ENCODE measurements around the gene EZR. TPM values are rescaled to one million over a fixed set of nuclear protein-coding genes. Genes with fewer than 3 reads are reported as not detected.
A peak's percentile ranks its signal among the peaks of the same experiment; 100 is the strongest.

Gene EZR
- total RNA-seq, 4 donors from 2014 or later: 208 to 339 (median 285) TPM

DNA sequence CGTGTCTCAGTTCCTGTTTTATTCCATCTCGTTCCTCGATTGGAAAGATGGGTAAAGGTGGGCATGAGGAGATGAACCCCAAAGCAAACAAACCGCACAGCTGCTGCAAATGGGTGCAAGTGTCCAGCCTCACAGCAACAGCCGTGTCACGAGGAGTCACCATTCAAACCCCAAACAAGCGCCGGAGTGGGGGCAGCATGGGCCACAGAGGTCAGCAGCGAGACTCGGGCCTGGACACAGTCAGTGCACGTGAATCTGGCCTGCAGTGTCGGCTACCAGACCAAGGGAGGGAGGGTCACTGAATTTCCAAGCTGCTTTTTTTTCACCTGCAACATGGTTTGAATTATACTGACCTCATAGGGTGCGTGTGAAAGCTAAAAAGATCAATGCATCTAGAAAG, 63.5 kb downstream of the EZR start:
- DNase-seq: no peak
- 91 to 92% methylated on average over 11 of the region's 13 CpGs for WGBS, 2 donors
- TF ChIP-seq, protein P1, sequence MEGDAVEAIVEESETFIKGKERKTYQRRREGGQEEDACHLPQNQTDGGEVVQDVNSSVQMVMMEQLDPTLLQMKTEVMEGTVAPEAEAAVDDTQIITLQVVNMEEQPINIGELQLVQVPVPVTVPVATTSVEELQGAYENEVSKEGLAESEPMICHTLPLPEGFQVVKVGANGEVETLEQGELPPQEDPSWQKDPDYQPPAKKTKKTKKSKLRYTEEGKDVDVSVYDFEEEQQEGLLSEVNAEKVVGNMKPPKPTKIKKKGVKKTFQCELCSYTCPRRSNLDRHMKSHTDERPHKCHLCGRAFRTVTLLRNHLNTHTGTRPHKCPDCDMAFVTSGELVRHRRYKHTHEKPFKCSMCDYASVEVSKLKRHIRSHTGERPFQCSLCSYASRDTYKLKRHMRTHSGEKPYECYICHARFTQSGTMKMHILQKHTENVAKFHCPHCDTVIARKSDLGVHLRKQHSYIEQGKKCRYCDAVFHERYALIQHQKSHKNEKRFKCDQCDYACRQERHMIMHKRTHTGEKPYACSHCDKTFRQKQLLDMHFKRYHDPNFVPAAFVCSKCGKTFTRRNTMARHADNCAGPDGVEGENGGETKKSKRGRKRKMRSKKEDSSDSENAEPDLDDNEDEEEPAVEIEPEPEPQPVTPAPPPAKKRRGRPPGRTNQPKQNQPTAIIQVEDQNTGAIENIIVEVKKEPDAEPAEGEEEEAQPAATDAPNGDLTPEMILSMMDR (IDR thresholded peaks at IDR 0.05): no peak
- no peak for TF ChIP-seq POLR2A (IDR thresholded peaks at IDR 0.05)

GRCh38 chr6:158754738-158755137, 64.4 kb downstream of the EZR start:
- Histone ChIP-seq H3K4me1 (peaks cover 0 to 17% (median 0%) of the 10 kb centered on the region in 3 donors), H3K4me3 (no peak overlapping the region), H3K27ac (no peak overlapping the region), H3K36me3 (peaks cover 0 to 11% (median 0%) of the 10 kb centered on the region in 3 donors), H3K9me3 (no peaks in the 10 kb centered on the region), H3K27me3 (no peaks in the 10 kb centered on the region)
- intact Hi-C loops (cut with DNase I): no loop called here
- TF ChIP-seq, protein P1 (IDR thresholded peaks at IDR 0.05): no peak
- no peak for TF ChIP-seq POLR2A (IDR thresholded peaks at IDR 0.05)
- no peak for DNase-seq
- 95 to 96% methylated on average over 11 of the region's 11 CpGs for WGBS, 2 donors

More for the DNA sequence above, 63.5 kb downstream of the EZR start:
- H3K27me3 ChIP-seq: no peaks in the 10 kb centered on the region
- no peak overlapping the region for H3K27ac ChIP-seq
- no peaks in the 10 kb centered on the region for H3K9me3 ChIP-seq
- no peak overlapping the region for H3K4me3 ChIP-seq
- peaks cover 0 to 25% (median 0%) of the 10 kb centered on the region in 3 donors for H3K4me1 ChIP-seq
- intact Hi-C loops (cut with DNase I): no loop called here
- H3K36me3 ChIP-seq: peaks cover 0 to 11% (median 0%) of the 10 kb centered on the region in 3 donors

DNA sequence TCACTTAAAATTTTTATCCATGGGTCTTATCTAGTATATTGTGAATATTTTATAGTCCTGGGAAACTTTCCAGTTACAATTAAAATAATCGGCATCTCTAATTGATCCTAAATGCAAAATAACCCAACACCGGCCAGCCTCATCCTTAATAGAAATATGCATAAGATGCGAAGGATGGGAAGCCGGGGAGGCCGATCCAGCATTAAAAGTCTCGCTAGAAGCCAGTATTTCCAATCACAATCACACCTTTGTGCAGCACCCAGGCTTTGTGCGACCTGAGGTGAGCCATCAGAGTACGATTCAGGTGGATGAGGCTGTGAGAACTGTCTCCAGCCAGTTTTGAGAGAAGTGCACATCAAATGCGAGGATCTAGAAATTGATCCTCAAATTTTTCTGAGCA, 65.4 kb downstream of the EZR start:
- no peak for DNase-seq
- Histone ChIP-seq H3K27ac (no peak overlapping the region), H3K9me3 (no peaks in the 10 kb centered on the region), H3K27me3 (no peaks in the 10 kb centered on the region), H3K4me3 (no peak overlapping the region), H3K36me3 (peaks cover 0 to 11% (median 0%) of the 10 kb centered on the region in 3 donors), H3K4me1 (peaks cover 0 to 8% (median 0%) of the 10 kb centered on the region in 3 donors)
- WGBS, 2 donors: 83 to 92% methylated on average over 9 of the region's 9 CpGs
- TF ChIP-seq, protein P1 (IDR thresholded peaks at IDR 0.05): no peak
- no peak for TF ChIP-seq POLR2A (IDR thresholded peaks at IDR 0.05)
- intact Hi-C loops (cut with DNase I): no loop called here

DNA sequence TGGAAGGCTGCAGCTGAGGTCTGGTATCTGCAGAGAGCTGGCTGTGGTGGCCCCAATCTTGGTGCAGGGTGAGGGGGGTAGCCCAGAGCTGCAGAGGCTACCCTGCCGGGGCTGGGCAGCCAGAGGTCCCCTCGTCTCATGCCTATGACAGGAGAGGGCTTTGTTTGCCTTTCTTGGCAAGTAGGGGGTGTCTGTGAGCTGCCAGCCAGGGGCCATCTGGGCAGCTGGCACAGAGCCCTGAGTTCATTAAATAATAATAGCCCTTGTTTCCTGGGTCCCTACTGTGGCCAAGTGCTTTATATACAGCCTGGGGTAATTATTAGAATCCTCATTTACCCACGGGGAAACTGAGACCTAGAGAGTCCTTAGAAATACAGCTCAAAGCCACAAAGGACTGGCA, 66.6 kb downstream of the EZR start:
- TF ChIP-seq, protein P1 (IDR thresholded peaks at IDR 0.05): peak in 1 of 6 experiments; percentile 6
- no peak for TF ChIP-seq POLR2A (IDR thresholded peaks at IDR 0.05)
- Histone ChIP-seq H3K36me3 (peaks cover 0 to 8% (median 0%) of the 10 kb centered on the region in 3 donors), H3K9me3 (no peaks in the 10 kb centered on the region), H3K27ac (no peak overlapping the region), H3K4me1 (peaks cover 0 to 7% (median 0%) of the 10 kb centered on the region in 3 donors), H3K27me3 (no peaks in the 10 kb centered on the region), H3K4me3 (no peak overlapping the region)
- intact Hi-C loops (cut with DNase I): no loop called here
- WGBS, 2 donors: 50 to 55% methylated on average over 1 to 3 of the region's 3 CpGs
- no peak for DNase-seq

- peaks cover 0 to 7% (median 0%) of the 10 kb centered on the region in 3 donors for H3K4me1 ChIP-seq
- intact Hi-C loops (cut with DNase I): no loop called here
- no peaks in the 10 kb centered on the region for H3K9me3 ChIP-seq
- H3K27me3 ChIP-seq: no peaks in the 10 kb centered on the region
- no peak for DNase-seq
- no peak for TF ChIP-seq POLR2A (IDR thresholded peaks at IDR 0.05)
- TF ChIP-seq, protein P1 (IDR thresholded peaks at IDR 0.05): no peak
- no peak overlapping the region for H3K27ac ChIP-seq
- H3K36me3 ChIP-seq: peaks cover 0 to 5% (median 0%) of the 10 kb centered on the region in 3 donors
- 45 to 66% methylated on average over 3 to 6 of the region's 9 CpGs for WGBS, 2 donors
- no peak overlapping the region for H3K4me3 ChIP-seq
Measured at GRCh38 chr6:158751921-158752320, 67.2 kb downstream of the EZR start.

Data from esophagus squamous epithelium (tissue), 5 donors.